Activated CD8-positive, alpha-beta memory T cell treated with anti-CD3 and anti-CD28 coated beads for 36 hours (primary cell): Measurements from ENCODE around the gene MFN1. TPM values are rescaled to one million over a fixed set of nuclear protein-coding genes. Genes with fewer than 3 reads are reported as not detected.
"Not testable (repeated sequence)": the region's sequence is repeated elsewhere in the genome, so short reads cannot be mapped to it uniquely, and the experiment has no call there.

ENCODE experiments used
- CTCF ChIA-PET: fragments of 350-600 bp; sonication (Branson Sonifier 250); formaldehyde crosslinking; loops from one replicate; lab custom pipeline; 2021; ENCODE audit warnings: antibody characterized with exemption; lab: Charles Lee
- POLR2A ChIA-PET: fragments of 350-600 bp; sonication (Branson Sonifier 250); formaldehyde crosslinking; loops from one replicate; lab custom pipeline; 2021; ENCODE audit warnings: antibody characterized with exemption; lab: Charles Lee
- total RNA-seq, 2 experiments: library from RNA; stranded (reverse); gene quantifications; one replicate each; pipeline ENCODE4 v1.2.3, GENCODE V29; 2021

Gene MFN1
- 10 to 100 TPM; 32.7 to 33.7 TPM for total RNA-seq

DNA sequence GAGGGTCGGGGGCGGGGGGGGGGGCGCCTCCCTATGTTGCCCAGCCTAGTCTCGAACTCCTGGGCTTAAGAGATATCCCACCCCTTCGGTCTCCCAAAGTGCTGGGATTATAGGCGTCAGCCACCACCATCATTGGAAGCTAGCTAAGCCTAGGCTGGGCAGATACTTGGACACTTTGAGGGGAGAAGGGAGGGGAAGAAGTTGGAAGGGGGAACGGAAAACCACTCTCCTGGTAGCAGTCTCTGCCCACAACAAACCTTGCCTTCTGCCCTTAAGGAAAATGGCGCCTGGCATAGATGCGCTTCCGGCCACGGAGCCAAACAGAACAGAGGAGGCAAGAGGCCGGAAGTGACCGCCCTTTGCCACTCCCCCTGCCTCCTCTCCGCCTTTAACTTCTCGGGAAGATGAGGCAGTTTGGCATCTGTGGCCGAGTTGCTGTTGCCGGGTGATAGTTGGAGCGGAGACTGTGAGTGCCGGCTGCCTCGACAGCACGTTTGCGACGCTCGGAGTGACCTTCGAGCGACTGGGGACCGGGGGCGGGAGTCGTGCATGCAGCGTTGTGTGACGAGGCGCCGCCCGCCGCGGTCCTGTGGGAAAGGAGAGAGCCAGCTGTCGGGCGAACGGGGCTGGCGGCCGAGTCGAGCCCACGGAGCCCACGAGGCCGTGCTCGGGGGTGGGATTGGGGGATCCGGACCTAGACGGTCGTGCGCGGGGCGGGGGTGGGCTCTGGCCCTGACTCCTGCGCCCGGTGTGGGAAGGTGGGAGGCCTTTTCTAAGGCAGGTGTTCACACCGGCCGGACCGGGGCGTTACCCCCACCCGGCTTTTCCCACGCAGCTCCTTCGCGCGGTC, at the start of gene MFN1:
Gene MFN1, plus strand, starts transcription at position 365 of the 850 bp plus-strand sequence. CDS start 1,143 bp downstream, outside the sequence.
- CTCF ChIA-PET: interaction anchor here (0.6 to 1.2 kb wide), 2 partner anchors 310 to 1699 kb away, joined by 3 to 5 read pairs; no protein-coding TSS in a partner anchor
- POLR2A ChIA-PET: interaction anchor here (0.6 to 0.8 kb wide), 4 partner anchors 23 to 277 kb away, joined by 3 to 5 read pairs (median 4); partner anchors contain the start of gene ACTL6A

DNA sequence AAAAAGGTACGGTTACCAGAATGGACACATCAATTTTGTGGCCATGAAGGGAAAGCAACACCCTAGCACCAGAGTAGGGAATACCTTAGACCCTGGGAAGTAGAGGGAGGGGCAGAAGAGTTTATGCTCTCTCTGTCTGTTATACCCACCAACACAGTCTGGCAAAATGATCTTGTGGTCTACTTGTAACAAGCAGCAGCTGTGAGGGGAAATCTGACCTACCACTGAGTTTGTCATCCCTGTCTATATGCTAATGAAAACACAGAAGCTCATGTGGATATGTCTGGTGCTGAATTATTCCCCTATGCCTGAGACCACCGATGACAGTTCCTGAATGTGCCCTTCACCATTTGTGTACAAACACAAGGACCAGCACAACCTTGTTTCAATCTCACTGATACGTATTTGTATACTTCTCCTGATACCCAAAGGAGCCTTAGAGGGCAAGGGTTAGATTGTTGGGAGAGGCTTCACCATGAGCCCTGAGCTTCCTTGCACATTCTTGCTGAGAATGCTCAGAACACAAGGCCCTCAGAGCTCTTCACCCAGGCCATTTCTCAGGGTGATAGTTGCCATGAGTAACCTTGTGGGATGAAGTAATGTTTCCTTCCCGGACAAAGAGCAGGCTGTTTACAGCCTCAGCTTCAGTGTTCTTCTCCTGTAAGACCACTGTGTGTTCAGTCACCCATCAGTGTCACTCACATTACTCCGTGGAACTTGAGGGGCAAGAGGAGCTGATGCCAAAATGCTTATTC, 49.4 kb upstream of the MFN1 start:
- ChIA-PET CTCF (no interaction called here), POLR2A (no interaction called here)

DNA sequence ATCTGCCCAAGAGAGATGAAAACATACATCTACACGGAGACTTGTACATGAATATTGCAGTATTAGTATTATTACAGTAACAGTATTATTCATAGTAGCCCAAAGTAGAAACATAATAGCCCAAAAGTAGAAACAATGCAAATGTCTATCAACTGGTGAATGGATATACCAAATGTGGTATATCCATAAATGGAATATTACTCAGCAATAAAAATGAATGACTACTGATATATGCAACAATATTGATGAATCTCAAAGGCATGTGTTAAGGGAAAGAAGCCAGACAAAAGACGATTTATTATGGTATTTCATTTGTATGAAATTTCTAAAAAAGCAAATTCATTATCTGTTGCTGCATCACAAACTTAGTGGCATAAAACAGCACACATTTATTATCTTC, 48.2 kb upstream of the MFN1 start:
- CTCF ChIA-PET: no interaction called here
- POLR2A ChIA-PET: no interaction called here

DNA sequence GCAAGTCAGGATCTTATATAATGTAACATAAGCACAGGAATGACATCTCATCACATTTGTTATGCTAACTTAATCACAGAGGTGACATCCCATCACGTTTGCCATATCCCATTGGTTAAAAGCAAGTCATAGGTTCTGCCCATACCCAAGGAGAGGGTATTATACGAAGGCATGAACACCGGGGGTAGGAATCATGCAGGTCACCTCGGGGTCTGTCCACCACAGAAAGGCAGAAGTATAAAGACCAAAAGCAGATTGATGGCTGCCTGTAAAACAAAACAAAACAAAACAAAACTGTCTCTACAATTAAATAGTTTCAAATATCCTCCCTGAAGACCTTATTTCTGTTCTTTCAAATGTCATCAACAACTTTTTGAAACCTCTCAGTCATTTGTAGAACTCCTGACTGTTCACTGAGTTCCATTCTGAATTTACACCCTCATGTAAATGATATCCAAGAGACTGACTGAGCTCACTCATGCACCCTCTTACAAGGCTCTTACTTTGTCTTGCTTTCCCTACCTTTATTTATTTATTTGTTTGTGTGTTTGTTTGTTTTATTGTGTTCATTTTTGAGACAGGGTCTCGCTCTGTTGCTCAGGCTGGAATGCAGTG, 47.4 kb upstream of the MFN1 start:
- CTCF ChIA-PET: no interaction called here
- POLR2A ChIA-PET: no interaction called here

DNA sequence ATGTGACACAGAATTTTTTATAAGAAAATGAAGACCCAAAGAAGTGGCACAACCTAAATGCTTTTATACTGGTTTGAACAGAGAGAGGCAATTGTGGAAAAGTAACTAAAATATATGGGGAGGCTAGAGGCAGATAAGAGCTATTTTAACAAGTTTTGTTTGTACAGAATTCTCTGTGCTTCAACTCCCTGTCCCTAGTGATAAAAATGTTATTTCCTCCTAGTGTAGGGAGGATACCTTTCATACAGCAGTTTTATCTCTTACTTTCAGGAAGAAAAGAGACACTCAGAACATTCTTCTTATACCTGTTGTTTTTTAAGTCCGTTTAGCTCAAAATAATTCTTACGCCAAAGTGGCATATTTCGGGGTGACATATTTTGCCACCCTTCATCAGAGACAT, 45.9 kb upstream of the MFN1 start:
- CTCF ChIA-PET: interaction anchor here (1.7 kb wide), 1 partner anchor 234 kb away, joined by 3 read pairs; no protein-coding TSS in a partner anchor
- POLR2A ChIA-PET: no interaction called here

DNA sequence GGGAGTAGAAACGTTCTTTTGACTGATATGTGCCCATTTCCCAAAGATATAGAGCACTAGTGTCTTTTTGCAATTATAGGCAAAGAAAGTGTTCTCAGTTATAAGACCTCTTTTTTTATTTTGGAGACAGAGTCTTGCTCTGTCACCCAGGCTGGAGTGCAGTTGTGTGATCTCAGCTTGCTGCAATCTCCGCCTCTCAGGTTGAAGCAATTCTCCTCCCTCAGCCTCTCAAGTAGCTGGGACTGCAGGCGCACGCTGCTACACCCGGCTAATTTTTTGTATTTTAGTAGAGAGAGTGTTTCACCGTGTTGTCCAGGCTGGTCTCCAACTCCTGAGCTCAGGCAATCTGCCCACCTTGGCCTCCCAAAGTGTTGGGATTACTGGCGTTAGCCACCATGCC, 45.4 kb upstream of the MFN1 start:
- ChIA-PET POLR2A (no interaction called here), CTCF (interaction anchor here (0.9 to 1.7 kb wide), 2 partner anchors 13 to 234 kb away, joined by 3 read pairs; no protein-coding TSS in a partner anchor)

DNA sequence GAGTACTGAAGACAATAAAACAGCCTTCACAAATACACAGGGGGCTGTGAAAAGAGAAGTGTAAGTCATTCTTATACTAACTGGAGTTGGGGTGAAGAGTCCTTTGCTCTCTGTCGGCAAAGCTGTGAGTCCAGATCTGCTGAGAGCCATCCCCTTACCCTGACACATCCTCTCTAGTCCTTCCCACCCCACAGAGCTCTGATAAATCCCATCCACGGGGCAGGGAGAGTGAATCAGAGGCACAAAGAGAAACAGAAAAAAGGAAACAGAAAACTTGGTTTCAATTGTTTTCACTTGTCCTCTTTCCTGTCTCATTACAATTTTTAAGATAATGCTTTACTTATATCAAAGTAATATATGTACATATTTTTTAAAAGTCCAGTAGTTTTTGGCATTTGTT, 42.9 kb upstream of the MFN1 start:
- ChIA-PET POLR2A (no interaction called here), CTCF (no interaction called here)

DNA sequence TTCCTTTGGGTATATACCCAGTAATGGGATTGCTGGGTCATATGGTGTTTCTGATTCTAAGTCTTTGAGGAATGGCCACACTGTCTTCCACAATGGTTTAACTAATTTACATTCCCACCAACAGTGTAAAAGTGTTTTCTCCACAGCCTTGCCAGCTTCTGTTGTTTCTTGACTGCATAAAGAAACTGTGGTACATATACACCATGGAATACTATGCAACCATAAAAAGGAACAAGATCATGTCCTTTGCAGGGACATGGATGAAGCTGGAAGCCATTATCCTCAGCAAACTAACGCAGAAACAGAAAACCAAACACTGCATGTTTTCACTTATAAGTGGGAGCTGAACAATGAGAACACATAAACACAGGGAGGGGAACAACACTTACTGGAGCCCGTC, 40.1 kb upstream of the MFN1 start:
- POLR2A ChIA-PET: not testable (repeated sequence)
- CTCF ChIA-PET: interaction anchor here (1.4 kb wide), 1 partner anchor 9 kb away, joined by 3 read pairs; no protein-coding TSS in a partner anchor

DNA sequence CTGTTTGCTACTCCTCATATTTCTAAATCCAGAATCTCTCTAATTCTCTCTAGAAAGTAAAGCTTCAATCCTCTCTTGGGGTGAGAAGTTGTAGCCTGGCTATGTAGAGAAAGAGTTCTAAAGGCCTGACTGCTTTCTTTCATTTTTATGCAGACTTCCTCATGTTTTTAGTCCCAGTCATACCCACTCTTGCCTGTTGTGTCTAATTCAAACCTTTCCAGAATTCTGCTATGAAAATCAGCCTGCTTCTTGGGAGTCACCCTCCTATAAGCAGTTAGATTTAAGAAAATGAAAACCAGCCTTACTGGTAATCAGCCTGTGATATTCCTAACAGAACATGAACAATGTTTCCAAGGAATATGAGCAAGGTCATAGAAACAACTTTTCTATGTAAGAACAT, 39.5 kb upstream of the MFN1 start:
- POLR2A ChIA-PET: no interaction called here
- CTCF ChIA-PET: no interaction called here

DNA sequence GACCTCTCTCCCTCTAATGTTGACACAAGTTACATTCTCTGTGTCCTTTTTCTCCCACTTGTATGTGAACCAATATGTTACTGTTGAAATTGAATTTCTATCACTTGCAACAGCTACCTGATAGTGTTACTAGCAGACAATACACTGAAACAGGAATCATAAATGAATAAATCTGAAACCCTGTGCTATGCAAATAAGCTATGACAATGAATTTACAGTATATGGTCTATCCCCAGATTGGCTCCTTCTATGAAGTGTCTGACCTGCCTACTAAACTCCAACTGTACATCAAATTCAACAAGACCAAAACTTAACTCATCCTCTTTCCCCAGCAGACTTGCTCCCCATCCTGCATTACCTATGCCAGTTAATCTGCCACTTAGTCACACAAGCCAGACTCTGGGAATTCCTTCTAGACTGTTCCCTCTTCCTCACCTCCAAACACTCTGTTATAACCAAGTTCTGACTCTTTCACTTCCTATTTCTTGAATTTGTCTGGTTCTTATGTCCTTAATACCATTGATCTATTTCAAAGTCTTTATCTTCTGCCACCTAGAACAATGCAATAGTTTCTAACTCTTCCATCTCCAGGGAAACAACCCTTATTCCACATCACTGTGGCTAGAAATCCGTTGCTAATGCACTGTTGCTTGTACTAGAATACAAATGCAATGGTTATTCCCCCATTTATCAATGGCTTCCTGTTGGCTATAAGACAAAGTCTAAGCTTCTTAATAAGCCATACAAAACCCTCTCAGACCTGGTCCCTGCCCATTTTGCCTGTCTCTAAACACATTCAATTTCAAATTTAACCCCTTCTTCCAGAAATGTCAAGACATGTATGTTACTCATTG, 38.1 kb upstream of the MFN1 start:
- CTCF ChIA-PET: no interaction called here
- POLR2A ChIA-PET: no interaction called here

DNA sequence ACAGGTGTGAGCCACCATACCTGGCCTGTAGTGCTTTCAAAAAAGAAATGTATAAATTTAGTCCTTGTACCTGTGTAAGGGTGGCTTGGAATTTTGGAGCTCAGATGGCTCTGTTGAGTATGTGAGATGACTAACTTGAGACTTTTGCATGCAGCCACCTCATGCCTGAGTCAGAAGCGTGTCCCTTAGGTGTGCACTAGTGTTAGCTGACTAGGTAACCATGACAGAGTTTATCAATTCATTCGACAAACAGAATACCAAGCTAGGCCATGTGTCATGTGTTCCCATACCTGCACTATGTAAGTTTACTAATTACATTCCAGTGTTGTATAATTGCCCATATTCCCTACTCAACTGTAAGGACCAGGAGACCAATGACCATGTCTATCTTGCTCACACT, 28.6 kb upstream of the MFN1 start:
- ChIA-PET POLR2A (no interaction called here), CTCF (interaction anchor here (1.2 kb wide), 1 partner anchor 303 kb away, joined by 3 read pairs; no protein-coding TSS in a partner anchor)

DNA sequence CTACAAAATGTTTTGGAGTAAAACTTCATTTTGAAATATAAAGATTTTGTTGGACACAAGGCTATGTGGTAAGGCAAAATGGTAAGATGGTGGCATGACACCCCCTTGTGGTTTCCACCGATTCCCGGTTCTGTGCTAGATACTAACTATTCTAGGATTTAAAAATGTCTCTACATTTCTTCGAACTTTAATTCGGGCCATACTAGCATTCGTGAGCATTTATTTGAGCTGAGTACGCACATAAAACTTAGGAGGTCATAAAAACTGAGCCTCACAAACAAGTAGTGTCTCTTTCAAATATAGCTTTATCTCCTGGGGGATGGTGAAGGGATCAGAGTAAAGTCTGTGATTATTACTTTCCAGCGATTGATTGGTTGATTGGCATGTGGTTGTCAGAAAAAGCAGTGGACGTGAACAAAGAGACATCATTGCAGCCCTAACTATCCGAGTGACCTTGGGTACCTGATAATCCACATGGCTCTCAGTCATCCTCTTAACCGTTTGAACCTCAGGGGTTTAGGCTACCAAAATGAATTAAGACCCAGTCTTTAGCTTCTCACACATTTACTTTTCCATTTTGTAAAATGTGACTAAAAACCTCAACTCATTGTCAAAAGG, 25.7 kb upstream of the MFN1 start:
- POLR2A ChIA-PET: interaction anchor here (1.2 to 1.3 kb wide), 2 partner anchors 172 to 250 kb away, joined by 4 read pairs; partner anchors contain the start of gene ZMAT3
- CTCF ChIA-PET: interaction anchor here (0.6 to 1.2 kb wide), 3 partner anchors 117 to 217 kb away, joined by 3 read pairs; no protein-coding TSS in a partner anchor

DNA sequence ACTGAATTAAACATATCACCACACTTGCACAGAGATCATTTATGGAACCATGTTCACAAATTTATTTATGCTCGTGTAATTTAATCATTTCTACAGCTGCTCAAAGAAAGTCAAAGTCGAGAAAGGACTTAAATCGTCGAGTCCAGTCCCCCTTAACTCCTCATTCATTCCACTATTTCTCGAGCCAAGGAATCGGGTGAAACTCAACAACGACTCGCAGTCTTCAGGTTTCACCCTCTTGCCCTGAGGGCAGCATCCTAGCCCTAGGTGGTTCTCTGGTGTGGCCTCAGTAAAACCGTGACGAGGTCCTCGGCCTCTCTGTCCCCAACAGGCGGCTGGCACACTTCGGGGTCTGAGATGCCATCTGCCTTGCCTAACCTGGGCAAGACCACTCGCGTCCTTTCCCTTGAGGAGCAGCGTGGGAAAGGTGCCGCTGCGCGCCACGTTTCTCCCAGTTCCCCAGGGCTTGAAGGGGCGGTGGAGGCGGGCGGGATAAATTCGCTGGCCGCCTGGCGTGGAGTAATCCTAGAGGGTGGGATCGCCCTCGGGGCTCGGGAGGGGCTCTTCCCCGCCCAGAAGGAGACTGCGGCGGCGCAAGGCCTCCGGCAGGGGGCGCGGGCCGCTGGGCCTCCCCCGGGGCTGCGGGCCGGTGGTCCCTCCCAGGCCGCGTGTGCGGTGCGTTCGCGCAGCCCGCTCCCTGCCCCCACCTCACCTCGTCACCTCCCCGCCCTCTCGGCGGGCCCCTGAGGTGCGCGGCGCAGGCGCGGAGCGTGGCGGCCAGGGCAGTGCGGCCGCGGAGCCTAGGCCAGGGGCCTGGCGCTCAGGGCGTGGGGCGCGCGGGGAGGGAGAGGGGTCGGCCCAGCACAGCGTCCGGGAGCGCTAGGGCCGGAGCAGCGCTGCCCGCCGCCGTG, 25.0 kb upstream of the MFN1 start, which contains the start of gene ZNF639:
Gene ZNF639, plus strand, starts transcription at position 746 of the 911 bp plus-strand sequence. CDS start 5,263 bp downstream, outside the sequence.
- POLR2A ChIA-PET: interaction anchor here (0.6 to 1.3 kb wide), 5 partner anchors 173 to 282 kb away, joined by 3 to 5 read pairs (median 4); partner anchors contain the start of genes ACTL6A, MRPL47, NDUFB5 and ZMAT3
- CTCF ChIA-PET: interaction anchor here (0.6 to 1.0 kb wide), 4 partner anchors 118 to 307 kb away, joined by 3 to 5 read pairs (median 3); partner anchors contain the start of gene PIK3CA

DNA sequence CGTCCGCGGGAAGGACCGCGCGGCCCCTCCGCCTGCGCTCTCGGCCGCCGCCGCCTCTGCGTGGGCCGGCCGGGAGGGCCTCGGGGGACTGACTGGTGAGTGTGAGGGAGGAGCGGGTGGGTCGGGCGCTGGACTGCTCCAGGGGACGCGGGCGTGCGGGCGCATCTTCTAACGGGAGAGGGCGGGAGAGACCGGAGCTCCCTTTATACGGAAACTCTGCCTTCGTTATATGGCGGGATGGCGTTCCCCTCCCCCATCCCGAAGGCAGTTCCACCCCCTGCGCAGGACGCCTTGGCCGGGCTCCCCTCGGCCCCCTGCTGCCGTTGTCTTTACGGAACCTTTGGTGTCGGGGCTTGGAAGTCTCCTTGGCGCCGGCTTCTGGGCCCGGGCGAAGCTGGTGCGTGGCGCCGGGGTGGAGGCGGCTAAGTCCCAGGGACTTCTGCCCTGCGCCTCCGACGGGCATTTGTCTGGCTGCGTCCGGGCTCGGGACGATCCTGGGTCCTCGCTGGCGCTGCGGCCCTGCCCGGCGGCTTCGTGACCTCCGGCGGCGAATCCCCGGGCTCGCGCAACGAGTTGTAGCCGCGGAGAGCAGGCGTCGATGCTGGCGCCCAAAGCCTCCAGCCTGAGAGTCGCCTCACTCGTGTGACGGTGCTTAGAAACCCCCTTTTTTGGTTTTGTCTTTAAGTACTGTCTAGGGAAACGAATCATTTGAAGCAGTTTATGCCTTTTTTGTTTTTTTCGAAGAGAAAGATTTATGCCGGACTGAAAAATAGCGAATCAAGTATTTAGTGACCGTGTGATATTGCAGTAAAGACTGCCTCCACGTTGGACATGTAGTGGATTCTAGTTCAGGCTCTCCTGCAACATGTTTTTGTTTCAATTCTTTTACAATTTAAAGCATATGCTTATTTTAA, 24.1 kb upstream of the MFN1 start:
- POLR2A ChIA-PET: interaction anchor here (0.6 to 1.4 kb wide), 6 partner anchors 23 to 281 kb away, joined by 3 to 5 read pairs (median 3); partner anchors contain the start of genes ACTL6A, MRPL47 and NDUFB5
- CTCF ChIA-PET: interaction anchor here (0.6 to 1.0 kb wide), 4 partner anchors 175 to 330 kb away, joined by 3 to 5 read pairs (median 4); partner anchors contain the start of gene PIK3CA

DNA sequence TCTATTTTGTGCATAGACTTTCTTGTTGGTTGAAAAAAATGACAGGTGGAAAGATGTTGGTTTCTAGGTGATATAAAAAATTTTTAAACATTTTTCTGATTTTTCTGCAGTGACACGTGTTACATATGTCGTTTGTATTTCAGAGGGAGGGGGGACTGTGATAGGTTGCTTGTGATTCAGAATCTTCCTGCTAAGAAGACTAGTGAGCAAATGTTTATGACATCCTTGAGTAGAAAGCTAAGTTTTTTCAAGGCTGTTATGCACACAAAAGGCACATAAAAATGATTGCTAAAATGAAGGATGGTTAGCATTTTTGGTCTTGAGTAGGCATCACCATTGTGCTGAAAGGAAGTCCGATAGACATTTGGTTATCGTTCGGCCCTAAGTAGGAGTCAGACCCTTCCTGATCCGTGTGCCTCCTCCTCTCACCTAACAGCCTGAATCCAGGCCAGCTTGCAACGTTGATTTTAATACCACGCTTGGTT, 23.2 kb upstream of the MFN1 start:
- ChIA-PET POLR2A (interaction anchor here (0.7 to 1.4 kb wide), 5 partner anchors 22 to 492 kb away, joined by 3 to 5 read pairs (median 3); partner anchors contain the start of gene ACTL6A), CTCF (interaction anchor here (0.9 kb wide), 1 partner anchor 248 kb away, joined by 4 read pairs; no protein-coding TSS in a partner anchor)
